Sigmoid colon (tissue), 7 donors: ENCODE results near the gene SPRR5. TPM values are rescaled to one million over a fixed set of nuclear protein-coding genes. Genes with fewer than 3 reads are reported as not detected.

ENCODE experiments used
- DNase-seq: peaks from one replicate; pipeline ENCODE4 v3.0.0-alpha.2; 2019
- H3K27ac ChIP-seq, 4 donors: fragments of 200-600 bp; sonication (generic); one replicate each; pipeline ENCODE4 v1.5.1; 2016 to 2019; ENCODE audit warnings: mild to moderate bottlenecking in 1 of 4
- H3K27me3 ChIP-seq, 3 donors: fragments of 200-600 bp; sonication (generic); one replicate each; pipeline ENCODE4 v1.5.1; 2019; ENCODE audit warnings: mild to moderate bottlenecking in 1 of 3
- H3K36me3 ChIP-seq, 4 donors: fragments of 200-600 bp; sonication (generic); one replicate each; pipeline ENCODE4 v1.5.1; 2016 to 2019
- H3K4me1 ChIP-seq, 4 donors: fragments of 200-600 bp; sonication (generic); one replicate each; pipeline ENCODE4 v1.5.1; 2017 to 2019
- H3K4me3 ChIP-seq, 4 donors: fragments of 200-600 bp; sonication (generic); one replicate each; pipeline ENCODE4 v1.5.1; 2017 to 2019; ENCODE audit warnings: mild to moderate bottlenecking in 2 of 4, moderate library complexity in 1 of 4
- H3K9me3 ChIP-seq, 4 donors: fragments of 200-600 bp in 3 of 4; sonication (generic) in 3 of 4; one replicate each; pipeline versions ENCODE4 v1.5.1 to v1.6.1; 2013 to 2019
- CTCF ChIP-seq, 4 experiments: fragments of 450-650 bp in 3 of 4; fragments of 200-600 bp in 1 of 4; IDR thresholded peaks; one replicate each; pipeline ENCODE4 v1.5.1; 2016 to 2019; ENCODE audit warnings: antibody characterized with exemption in 4 of 4, mild to moderate bottlenecking in 3 of 4, moderate library complexity in 2 of 4
- EP300 ChIP-seq, 4 donors: sonication (generic); formaldehyde crosslinking; IDR thresholded peaks; one replicate each; pipeline ENCODE4 v1.6.1; 2017; ENCODE audit warnings: antibody characterized with exemption in 4 of 4
- POLR2A ChIP-seq, 2 donors: fragments of 450-650 bp; IDR thresholded peaks; one replicate each; pipeline ENCODE4 v1.6.1; 2016; ENCODE audit warnings: antibody characterized with exemption in 2 of 2, mild to moderate bottlenecking in 2 of 2, moderate library complexity in 2 of 2
- POLR2AphosphoS5 ChIP-seq, 4 donors: sonication (generic); formaldehyde crosslinking; IDR thresholded peaks; one replicate each; pipeline ENCODE4 v1.6.1; 2017; ENCODE audit warnings: antibody characterized with exemption in 4 of 4
- WGBS, 2 donors: extraction: QIAGEN DNeasy Blood & Tissue Kit; methylation state at CpG; one replicate each; pipeline ENCODE4 v1.1.7; 2013; 5-methylcytosine and 5-hydroxymethylcytosine counted together
- intact Hi-C: fragments of 100-400 bp; cut with DNase I; formaldehyde crosslinking; loops from one replicate; pipeline ENCODE4 v1.15.1; 2023
- polyA plus RNA-seq, 3 donors: library from polyadenylated mRNA; stranded (reverse); fragments of 200-250 nt; gene quantifications; one replicate each; pipeline ENCODE4 v1.2.3, GENCODE V29; 2013
- total RNA-seq, 4 donors: library from RNA; depleted of rRNA; stranded (reverse); fragments of >200 nt; gene quantifications; one replicate each; pipeline ENCODE4 v1.1.0, GENCODE V29; 2016
- donor health status: healthy with polysubstance abuse.
- donor health status: Bipolar disorder and iron deficiency.
- donor health status: healthy.

The SPRR5 gene, protein sequence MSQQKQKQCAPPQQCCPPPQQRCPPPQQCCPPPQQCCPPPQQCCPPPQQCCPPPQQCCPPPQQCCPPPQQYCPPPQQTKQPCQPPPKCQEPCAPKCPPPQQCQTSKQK
- total RNA-seq (not detected), polyA plus RNA-seq (not detected)

- intact Hi-C loops = no loop called here
- Histone ChIP-seq H3K4me3 (no peak within 1 kb of the TSS), H3K4me1 (no peaks in the 10 kb centered on the region), H3K27me3 (no peaks in the 10 kb centered on the region), H3K36me3 (no peaks in the 10 kb centered on the region), H3K27ac (no peak within 1 kb of the TSS), H3K9me3 (no peaks in the 10 kb centered on the region)
- no peak for TF ChIP-seq EP300 (IDR thresholded peaks at IDR 0.05)
- no peak for TF ChIP-seq POLR2AphosphoS5 (IDR thresholded peaks at IDR 0.05)
- no peak for TF ChIP-seq POLR2A (IDR thresholded peaks at IDR 0.05)
- no peak for TF ChIP-seq CTCF (IDR thresholded peaks at IDR 0.05)
- no peak for DNase-seq
- WGBS, 2 donors = 67 to 81% methylated on average over 4 of the region's 4 CpGs
Measured at GRCh38 chr1:152946651-152947256, at the start of gene SPRR5. SPRR5 (plus strand) TSS chr1:152947206; CDS start chr1:152948555, 1,349 bp downstream.

- Histone ChIP-seq H3K9me3 (no peaks in the 10 kb centered on the region), H3K27ac (no peak overlapping the region), H3K4me3 (no peak overlapping the region), H3K36me3 (no peaks in the 10 kb centered on the region), H3K4me1 (peaks cover 0 to 5% (median 0%) of the 10 kb centered on the region in 4 donors), H3K27me3 (peaks cover 0 to 4% (median 0%) of the 10 kb centered on the region in 3 donors)
- intact Hi-C loops = no loop called here
- no peak for TF ChIP-seq CTCF (IDR thresholded peaks at IDR 0.05)
- TF ChIP-seq POLR2AphosphoS5 (IDR thresholded peaks at IDR 0.05) = no peak
- no peak for TF ChIP-seq EP300 (IDR thresholded peaks at IDR 0.05)
- no peak for TF ChIP-seq POLR2A (IDR thresholded peaks at IDR 0.05)
- WGBS, 2 donors = 67 to 83% methylated on average over 4 of the region's 4 CpGs
- no peak for DNase-seq
Measured at GRCh38 chr1:152899027-152899426, 48.0 kb upstream of the SPRR5 start.

GRCh38 chr1:152899883-152900282 is 47.1 kb upstream of the SPRR5 start:
- 75 to 77% methylated on average over 2 of the region's 2 CpGs for WGBS, 2 donors
- no peaks in the 10 kb centered on the region for H3K9me3 ChIP-seq
- no peak for TF ChIP-seq CTCF (IDR thresholded peaks at IDR 0.05)
- TF ChIP-seq EP300 (IDR thresholded peaks at IDR 0.05) = no peak
- TF ChIP-seq POLR2AphosphoS5 (IDR thresholded peaks at IDR 0.05) = no peak
- TF ChIP-seq POLR2A (IDR thresholded peaks at IDR 0.05) = no peak
- H3K36me3 ChIP-seq = no peaks in the 10 kb centered on the region
- no peak for DNase-seq
- peaks cover 0 to 4% (median 0%) of the 10 kb centered on the region in 3 donors for H3K27me3 ChIP-seq
- peaks cover 0 to 4% (median 0%) of the 10 kb centered on the region in 4 donors for H3K4me1 ChIP-seq
- H3K27ac ChIP-seq = no peak overlapping the region
- intact Hi-C loops = no loop called here
- H3K4me3 ChIP-seq = no peak overlapping the region

- intact Hi-C loops = no loop called here
- Histone ChIP-seq H3K27me3 (peaks cover 0 to 4% (median 0%) of the 10 kb centered on the region in 3 donors), H3K36me3 (no peaks in the 10 kb centered on the region), H3K9me3 (no peaks in the 10 kb centered on the region), H3K4me1 (no peaks in the 10 kb centered on the region), H3K4me3 (no peak overlapping the region), H3K27ac (no peak overlapping the region)
- WGBS, 2 donors = 71 to 75% methylated on average over 5 of the region's 5 CpGs
- TF ChIP-seq POLR2A (IDR thresholded peaks at IDR 0.05) = no peak
- no peak for TF ChIP-seq POLR2AphosphoS5 (IDR thresholded peaks at IDR 0.05)
- TF ChIP-seq EP300 (IDR thresholded peaks at IDR 0.05) = no peak
- TF ChIP-seq CTCF (IDR thresholded peaks at IDR 0.05) = no peak
- no peak for DNase-seq
Measured at GRCh38 chr1:152901631-152902030, 45.4 kb upstream of the SPRR5 start.
